ENCODE results near the gene DGCR2.

- TF ChIP-seq EZH2 (IDR thresholded peaks at IDR 0.05; ENCODE audit: insufficient read depth, poor library complexity, severe bottlenecking): no peak
- TF ChIP-seq EZH2phosphoT487 (IDR thresholded peaks at IDR 0.05; ENCODE audit: insufficient read depth, low read depth): no peak
Observed at GRCh38 chr22:19082101-19082500, 40.1 kb downstream of the DGCR2 start.

Measured in GM23248 (cell line).